PC-3 (cell line): ENCODE data around the gene AGAP1.

Experiments
- EZH2 ChIP-seq: fragments of 300-600 bp; sonication (generic); IDR thresholded peaks from one replicate; pipeline ENCODE4 v1.6.1; 2017; ENCODE audit warnings: antibody characterized with exemption, mild to moderate bottlenecking, low read length; ENCODE audit not compliant: unreplicated experiment
- EZH2phosphoT487 ChIP-seq: fragments of 300-600 bp; sonication (generic); IDR thresholded peaks from 2 replicates; pipeline ENCODE4 v1.6.1; 2018; ENCODE audit warnings: mild to moderate bottlenecking, antibody characterized with exemption, low read length, borderline replicate concordance
- TF ChIP-seq, protein P1 (sequence below): fragments of 300-600 bp; sonication (generic); conservative IDR thresholded peaks from 2 replicates; pipeline ENCODE4 v1.5.1; 2017; ENCODE audit warnings: antibody characterized with exemption, low read depth, mild to moderate bottlenecking, low read length

DNA sequence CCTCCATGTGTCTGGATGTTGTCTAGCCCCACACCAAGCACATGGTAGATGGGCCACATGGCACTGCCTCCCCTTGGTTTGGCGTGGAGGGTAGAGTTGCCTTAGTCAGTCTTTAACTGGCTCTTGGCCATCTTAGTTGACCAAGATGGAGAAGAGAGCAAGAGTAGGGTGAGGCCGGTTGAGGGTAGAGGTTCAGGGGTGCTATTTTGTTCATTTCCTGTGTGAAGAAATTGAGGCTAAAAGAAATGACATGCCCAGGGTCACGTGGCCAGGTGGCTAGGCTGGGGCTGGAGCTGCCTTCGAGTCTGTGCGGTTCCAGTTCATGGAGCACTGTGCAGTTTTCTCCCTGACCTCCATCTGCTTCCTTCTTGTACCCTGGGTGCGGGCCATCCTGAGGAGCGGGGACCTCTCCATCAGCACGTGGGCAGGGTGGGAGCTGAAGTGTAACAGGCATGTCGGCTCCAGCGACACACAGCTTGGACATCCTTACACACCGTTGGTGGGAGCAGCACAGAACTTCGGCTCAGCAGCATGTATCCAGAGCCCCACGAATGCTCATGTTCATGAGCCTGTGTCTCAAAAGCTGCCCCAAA lies 461.1 kb downstream of the AGAP1 start:
- TF ChIP-seq, protein P1, sequence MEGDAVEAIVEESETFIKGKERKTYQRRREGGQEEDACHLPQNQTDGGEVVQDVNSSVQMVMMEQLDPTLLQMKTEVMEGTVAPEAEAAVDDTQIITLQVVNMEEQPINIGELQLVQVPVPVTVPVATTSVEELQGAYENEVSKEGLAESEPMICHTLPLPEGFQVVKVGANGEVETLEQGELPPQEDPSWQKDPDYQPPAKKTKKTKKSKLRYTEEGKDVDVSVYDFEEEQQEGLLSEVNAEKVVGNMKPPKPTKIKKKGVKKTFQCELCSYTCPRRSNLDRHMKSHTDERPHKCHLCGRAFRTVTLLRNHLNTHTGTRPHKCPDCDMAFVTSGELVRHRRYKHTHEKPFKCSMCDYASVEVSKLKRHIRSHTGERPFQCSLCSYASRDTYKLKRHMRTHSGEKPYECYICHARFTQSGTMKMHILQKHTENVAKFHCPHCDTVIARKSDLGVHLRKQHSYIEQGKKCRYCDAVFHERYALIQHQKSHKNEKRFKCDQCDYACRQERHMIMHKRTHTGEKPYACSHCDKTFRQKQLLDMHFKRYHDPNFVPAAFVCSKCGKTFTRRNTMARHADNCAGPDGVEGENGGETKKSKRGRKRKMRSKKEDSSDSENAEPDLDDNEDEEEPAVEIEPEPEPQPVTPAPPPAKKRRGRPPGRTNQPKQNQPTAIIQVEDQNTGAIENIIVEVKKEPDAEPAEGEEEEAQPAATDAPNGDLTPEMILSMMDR: no peak
- TF ChIP-seq EZH2: no peak
- TF ChIP-seq EZH2phosphoT487: no peak
